ENCODE measurements around the gene ATP4A. TPM values are rescaled to one million over a fixed set of nuclear protein-coding genes. Genes with fewer than 3 reads are reported as not detected.

Gene ATP4A
- total RNA-seq, result not detected in 2 replicates

DNA sequence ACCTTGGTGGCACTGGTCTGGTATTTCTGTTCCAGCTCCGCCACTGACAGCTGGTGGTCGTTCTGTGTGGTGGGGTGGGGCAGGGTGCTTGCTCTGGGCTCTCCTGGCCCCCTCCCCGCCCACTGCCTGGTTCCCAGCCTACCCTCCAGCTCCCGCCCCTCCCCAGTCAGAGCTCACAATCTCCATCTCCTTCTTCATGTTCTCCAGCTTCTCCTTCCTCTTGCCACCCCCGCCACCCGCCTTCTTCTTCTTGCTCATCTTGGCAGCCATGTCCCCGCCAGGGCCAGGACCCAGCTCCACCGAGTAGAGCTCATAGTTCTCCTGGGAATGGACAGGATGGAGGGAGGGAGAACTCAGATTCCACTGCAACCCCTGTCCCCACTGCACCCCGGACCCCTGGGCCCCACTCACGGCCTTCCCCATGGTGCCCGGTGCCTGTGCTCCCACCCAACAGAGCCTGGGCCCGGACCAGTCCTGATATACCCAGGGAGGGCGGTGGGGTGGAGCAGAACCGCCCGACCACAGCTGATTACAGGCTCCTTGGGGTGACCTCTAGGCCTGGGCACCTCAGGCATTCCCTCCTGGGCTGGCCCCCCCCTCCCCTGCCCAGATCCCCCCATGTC, at the start of gene ATP4A:
Gene ATP4A (minus strand): TSS at position 452 of the 623 bp plus-strand sequence. CDS start 29 bp downstream, at position 423.

DNA sequence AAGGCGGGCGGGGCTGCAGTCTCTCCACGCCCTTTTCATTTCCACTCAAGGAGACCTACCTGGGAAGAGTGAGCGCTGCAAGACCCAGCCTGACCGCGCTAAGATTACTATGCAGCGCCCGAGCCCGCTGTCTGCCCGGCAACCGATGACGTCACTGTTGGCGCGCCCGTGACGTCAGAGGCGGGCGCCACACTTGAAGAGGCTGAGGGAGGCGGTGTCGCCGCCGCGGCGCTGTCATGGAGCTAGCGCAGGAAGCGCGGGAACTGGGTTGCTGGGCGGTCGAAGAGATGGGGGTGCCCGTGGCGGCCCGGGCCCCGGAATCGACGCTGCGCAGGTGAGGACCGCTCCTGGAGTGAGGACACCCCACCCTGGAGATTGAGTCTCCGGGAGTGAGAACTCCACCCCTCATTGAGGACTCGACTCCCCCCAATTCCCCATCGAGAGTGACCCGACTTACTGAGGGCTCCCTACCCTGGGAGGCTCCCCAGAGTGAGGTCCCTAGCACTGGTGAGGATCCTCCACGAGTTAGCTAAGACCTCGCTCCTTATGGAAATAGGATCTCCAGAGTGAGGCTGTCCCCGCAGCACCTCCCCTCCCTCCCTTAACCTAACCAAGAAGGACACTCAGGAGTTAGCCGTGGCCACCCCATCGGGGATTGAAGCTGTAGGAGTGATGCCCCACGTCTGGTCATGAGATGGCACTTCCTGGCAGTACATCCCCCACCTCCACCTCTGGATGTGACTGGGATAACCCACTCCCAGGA, 49.3 kb upstream of the ATP4A start, which contains the start of gene HAUS5:
Gene HAUS5 (plus strand): TSS at position 177 of the 763 bp plus-strand sequence. CDS start 60 bp downstream, at position 237.

DNA sequence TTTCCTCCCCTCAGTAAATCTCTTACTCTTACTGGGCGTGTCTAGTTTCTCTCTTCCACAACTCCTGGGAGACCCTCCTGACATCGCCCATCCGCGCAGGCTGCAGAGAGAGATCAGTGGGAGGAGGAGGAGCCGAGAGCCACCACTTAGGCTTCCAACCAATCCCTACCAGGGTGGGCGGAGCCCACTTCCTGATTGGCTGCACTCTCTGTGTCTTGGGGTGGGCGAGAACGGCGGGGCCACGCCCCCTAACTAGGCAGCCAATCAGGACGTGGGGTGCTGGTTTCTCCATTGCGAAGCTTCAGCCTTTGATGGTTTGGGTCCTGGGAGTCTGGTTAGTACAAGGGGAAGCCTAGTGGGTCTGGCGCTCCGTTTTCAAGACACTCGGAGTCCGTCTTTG, 22.4 kb upstream of the ATP4A start, which contains the start of gene PMIS2:
Gene PMIS2 (plus strand): TSS at position 326 of the 400 bp plus-strand sequence. CDS start 87 bp downstream, outside the sequence.

DNA sequence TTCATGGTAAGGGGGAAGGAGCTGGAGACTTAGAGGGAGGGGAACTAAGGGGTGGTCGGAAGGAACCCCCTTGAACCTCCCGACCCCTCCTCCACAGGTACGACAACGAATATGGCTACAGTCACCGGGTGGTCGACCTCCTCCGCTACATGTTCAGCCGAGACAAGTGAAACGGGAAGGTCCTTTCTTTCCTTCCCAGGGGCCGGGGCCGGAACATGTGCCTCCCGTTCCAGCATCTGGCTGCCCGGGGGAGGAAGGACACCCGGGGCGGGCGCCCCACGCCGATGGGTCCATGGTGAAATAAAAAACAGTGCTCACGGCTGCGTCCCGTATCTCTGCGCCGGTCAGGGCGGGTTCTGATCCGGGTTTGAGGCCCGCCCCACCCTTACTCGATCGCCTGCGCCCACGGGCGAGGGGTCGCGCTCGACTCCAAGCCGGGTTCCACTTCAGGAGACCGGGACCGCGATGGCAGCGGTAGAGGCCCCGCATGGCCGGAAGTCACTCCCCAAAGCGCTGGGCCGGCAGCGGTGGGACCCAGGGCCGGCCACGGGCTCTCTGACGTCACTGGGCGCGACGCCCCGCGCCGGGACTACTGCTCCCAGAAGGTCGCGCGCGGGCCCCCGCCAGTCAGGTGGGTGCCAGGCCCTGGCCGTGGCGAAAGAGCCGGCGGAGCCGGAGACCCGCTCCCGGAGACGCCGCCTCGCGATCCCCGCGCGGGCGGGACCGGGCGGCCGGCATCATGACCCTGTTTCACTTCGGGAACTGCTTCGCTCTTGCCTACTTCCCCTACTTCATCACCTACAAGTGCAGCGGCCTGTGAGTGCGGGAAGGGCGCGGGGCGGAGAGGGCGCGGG, 18.2 kb downstream of the ATP4A start, which contains the start of gene TMEM147:
Gene TMEM147 (plus strand): TSS at position 626 of the 854 bp plus-strand sequence. CDS start 114 bp downstream, at position 740.

DNA sequence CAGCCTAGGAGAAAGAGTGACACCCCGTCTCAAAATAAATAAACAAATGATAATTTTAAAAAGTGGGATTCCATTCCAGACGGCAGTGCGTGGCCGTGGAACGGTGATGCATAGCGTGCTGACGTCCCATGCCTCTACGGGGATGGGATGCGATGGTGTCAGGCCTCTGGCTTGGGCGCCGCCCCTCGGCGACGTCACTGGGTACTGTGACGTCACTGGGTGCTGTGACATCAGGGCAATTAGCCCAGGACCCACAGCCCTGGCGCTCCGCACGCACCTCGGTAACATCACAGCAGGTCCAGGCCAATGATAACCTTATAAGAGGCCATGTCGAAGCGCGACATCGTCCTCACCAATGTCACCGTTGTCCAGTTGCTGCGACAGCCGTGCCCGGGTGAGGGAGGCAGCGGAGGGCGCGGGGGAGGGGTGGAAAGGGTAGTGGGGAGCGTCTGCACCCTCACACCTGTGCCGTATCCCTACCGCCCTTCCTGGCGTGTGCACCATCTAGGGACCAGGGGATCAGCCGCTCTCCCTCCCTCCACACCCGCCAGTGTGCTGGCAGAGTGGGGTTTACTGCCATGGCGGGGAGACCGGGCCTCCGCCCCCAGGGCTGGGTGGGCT, 30.1 kb downstream of the ATP4A start, which contains the start of gene GAPDHS:
Gene GAPDHS (plus strand): TSS at position 256 of the 621 bp plus-strand sequence. CDS start 72 bp downstream, at position 328.

DNA sequence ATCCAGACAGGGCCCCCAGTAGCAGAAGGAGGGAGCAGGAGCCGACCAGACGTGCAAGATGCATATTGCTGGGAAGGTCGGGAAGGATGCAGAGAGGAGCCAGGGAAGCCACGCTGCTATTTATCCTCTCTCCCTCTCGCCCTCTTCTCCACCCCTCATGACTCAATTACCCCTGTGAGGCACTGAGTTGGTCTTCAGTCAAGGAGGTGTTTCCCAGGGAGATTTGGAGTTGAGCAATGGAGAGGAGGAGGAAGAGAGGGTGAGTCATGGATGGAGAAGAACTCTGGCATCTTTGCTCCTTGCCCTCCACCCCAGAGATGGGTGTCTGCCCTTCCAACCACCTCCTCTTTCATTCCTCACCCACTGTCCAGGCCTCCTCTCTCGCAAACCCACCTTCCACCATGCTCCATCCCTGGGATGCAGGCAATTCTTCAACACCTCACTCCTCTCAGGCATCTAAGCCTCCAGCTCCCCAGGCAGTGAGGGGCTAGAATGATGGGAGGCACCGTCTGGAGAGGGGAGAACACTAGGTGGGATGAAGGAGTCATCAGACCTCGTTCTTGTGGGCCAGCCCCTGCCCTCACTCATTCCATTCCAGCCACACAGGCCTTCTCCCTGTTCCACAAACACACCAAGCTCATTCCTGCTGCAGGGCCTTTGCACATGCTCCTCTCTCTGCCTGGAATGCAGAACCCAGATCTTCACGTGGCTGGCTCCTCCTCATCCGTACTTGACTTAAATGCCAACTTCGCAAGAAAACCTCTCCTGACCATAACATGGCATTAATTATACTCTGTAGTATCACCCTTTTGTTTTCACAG, 35.0 kb downstream of the ATP4A start, which contains the start of gene SBSN:
Gene SBSN (minus strand): TSS at position 94 of the 821 bp plus-strand sequence. CDS start 30 bp downstream, at position 64.

DNA sequence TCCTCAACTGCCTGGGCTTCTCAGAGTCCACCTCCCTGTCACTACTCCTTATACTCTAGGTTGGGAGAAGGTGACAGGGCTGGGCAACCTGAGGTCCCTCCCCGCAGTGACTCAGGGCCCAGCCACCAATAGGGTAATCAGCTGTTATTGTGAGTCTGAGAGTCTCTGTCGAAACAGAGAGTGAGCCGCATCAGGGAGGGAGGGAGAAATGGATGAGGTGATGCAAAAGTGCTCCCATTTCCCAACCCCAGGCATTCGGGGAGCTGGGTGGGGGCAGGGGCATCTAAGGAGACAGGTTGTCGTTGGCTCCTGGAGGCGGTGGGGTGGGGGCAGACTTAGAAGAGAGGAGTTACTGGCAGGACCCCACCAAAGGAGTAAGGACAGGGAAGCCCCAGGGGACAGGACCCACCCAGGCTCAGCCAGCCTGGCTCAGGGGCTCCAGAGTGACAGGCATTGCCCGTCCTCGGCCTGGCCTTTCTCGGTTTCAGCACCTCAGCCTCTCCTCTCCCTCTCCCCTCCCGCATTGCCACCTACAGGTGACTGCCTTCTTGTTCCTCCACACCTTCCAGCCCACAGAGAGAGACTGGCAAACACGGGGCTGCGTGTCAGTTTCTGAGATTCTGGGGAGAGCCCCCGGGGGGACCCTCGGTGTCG, 49.7 kb downstream of the ATP4A start, which contains the start of gene DMKN:
Gene DMKN (minus strand): TSS at position 22 of the 654 bp plus-strand sequence. CDS start 174 bp downstream, outside the sequence.

Other genes starting within 250 kb of the ATP4A start
- gene CD22, start 234.5 kb downstream of the ATP4A start, total RNA-seq, result under 0.01 TPM in 1 of 2 replicates, not detected in the other
- not detected in 2 replicates for gene FFAR1, start 215.8 kb downstream of the ATP4A start, total RNA-seq
- not detected in 2 replicates for gene FFAR3, start 205.2 kb downstream of the ATP4A start, total RNA-seq
- not detected in 2 replicates for gene GPR42, start 192.6 kb downstream of the ATP4A start, total RNA-seq
- not detected in 2 replicates for gene FFAR2, start 115.4 kb downstream of the ATP4A start, total RNA-seq
- gene KRTDAP, start 73.2 kb downstream of the ATP4A start, total RNA-seq, result not detected in 2 replicates
- 11.3 and 13.5 TPM in 2 replicates for gene DMKN, start 50.0 kb downstream of the ATP4A start, total RNA-seq
- gene SBSN, start 35.3 kb downstream of the ATP4A start, total RNA-seq, result 0.15 TPM in 1 of 2 replicates, not detected in the other
- not detected in 2 replicates for gene GAPDHS, start 30.2 kb downstream of the ATP4A start, total RNA-seq
- 102 and 106 TPM in 2 replicates for gene TMEM147, start 18.0 kb downstream of the ATP4A start, total RNA-seq
- gene PMIS2, start 22.5 kb upstream of the ATP4A start, total RNA-seq, result not detected in 2 replicates
- 13.7 and 17.0 TPM in 2 replicates for gene HAUS5, start 49.1 kb upstream of the ATP4A start, total RNA-seq
- gene RBM42, start 65.4 kb upstream of the ATP4A start, total RNA-seq, result 99.4 and 108 TPM in 2 replicates
- gene ETV2, start 78.1 kb upstream of the ATP4A start, total RNA-seq, result 0.89 and 1.5 TPM in 2 replicates
- 752 and 847 TPM in 2 replicates for gene COX6B1, start 84.7 kb upstream of the ATP4A start, total RNA-seq
- gene UPK1A, start 102.9 kb upstream of the ATP4A start, total RNA-seq, result not detected in 2 replicates
- gene ZBTB32, start 140.9 kb upstream of the ATP4A start, total RNA-seq, result not detected in 2 replicates
- gene KMT2B, start 154.3 kb upstream of the ATP4A start, total RNA-seq, result 9.2 and 12.0 TPM in 2 replicates
- gene IGFLR1, start 178.8 kb upstream of the ATP4A start, total RNA-seq, result 19.0 and 26.1 TPM in 2 replicates
- gene U2AF1L4, start 181.8 kb upstream of the ATP4A start, total RNA-seq, result 7.3 and 15.8 TPM in 2 replicates
- gene PSENEN, start 182.0 kb upstream of the ATP4A start, total RNA-seq, result 45.3 and 47.9 TPM in 2 replicates
- gene LIN37, start 184.9 kb upstream of the ATP4A start, total RNA-seq, result 15.3 TPM in 2 replicates
- gene HSPB6, start 193.4 kb upstream of the ATP4A start, total RNA-seq, result 20.1 and 22.5 TPM in 2 replicates
- gene PROSER3, start 194.5 kb upstream of the ATP4A start, total RNA-seq, result 8.1 and 8.5 TPM in 2 replicates
- 6.5 and 14.1 TPM in 2 replicates for gene ARHGAP33, start 211.9 kb upstream of the ATP4A start, total RNA-seq
- not detected in 2 replicates for gene PRODH2, start 249.2 kb upstream of the ATP4A start, total RNA-seq